K562 (cell line): ENCODE data around the gene MICAL2. TPM values are rescaled to one million over a fixed set of nuclear protein-coding genes. Genes with fewer than 3 reads are reported as not detected.

ENCODE experiments used
- CTCFL ChIP-seq: IDR thresholded peaks from 2 replicates; pipeline ENCODE4 v1.6.1; 2011; ENCODE audit warnings: borderline replicate concordance, low read depth, mild to moderate bottlenecking, moderate library complexity, low read length; ENCODE audit not compliant: insufficient read depth, poor library complexity, severe bottlenecking
- E2F4 ChIP-seq: sonication (generic); formaldehyde crosslinking; IDR thresholded peaks from 2 replicates; pipeline ENCODE4 v1.8.0; 2022; ENCODE audit warnings: mild to moderate bottlenecking, low read depth, missing genetic modification reagents
- MAFK ChIP-seq: IDR thresholded peaks from 2 replicates; pipeline ENCODE4 v1.6.1; 2011; ENCODE audit warnings: low read length, improper control_type of control experiment
- MTA3 ChIP-seq: fragments of 450-650 bp; formaldehyde crosslinking; IDR thresholded peaks from 2 replicates; pipeline ENCODE4 v1.6.1; 2017; ENCODE audit warnings: mild to moderate bottlenecking, borderline replicate concordance
- NCOR1 ChIP-seq: fragments of 450-650 bp; IDR thresholded peaks from 2 replicates; pipeline ENCODE4 v1.6.1; 2016; ENCODE audit warnings: mild to moderate bottlenecking, moderate library complexity
- PHF20 ChIP-seq: fragments of 450-650 bp; IDR thresholded peaks from 2 replicates; pipeline ENCODE4 v1.6.1; 2018; ENCODE audit not compliant: partially characterized antibody
- THRB ChIP-seq: fragments of 450-650 bp; formaldehyde crosslinking; conservative IDR thresholded peaks from 2 replicates; pipeline ENCODE4 v1.4.0; 2022; ENCODE audit warnings: mild to moderate bottlenecking, missing genetic modification characterization
- ZBTB33 ChIP-seq: sonication (generic); formaldehyde crosslinking; IDR thresholded peaks from 2 replicates; pipeline ENCODE4 v1.8.1; 2023; ENCODE audit warnings: mild to moderate bottlenecking, missing genetic modification reagents
- ZNF354B ChIP-seq: fragments of 250-450 bp; sonication (Bioruptor Pico); IDR thresholded peaks from 2 replicates; pipeline ENCODE4 v1.4.0; 2020
- polyA plus RNA-seq, 8 experiments: library from polyadenylated mRNA; depleted of rRNA in 4 of 8; stranded (reverse) in 5 of 8; unstranded in 3 of 8; fragments of >200 nt; fragmentation: Nextera tagmentation in 2 of 8; fragmentation: Illumina TruSeq in 1 of 8; extraction: Ambion mirVana in 2 of 8; extraction: Trizol in 1 of 8; gene quantifications; 2 replicates each; pipeline versions ENCODE4 v1.2.1 to v1.2.3, GENCODE V29; 2011 to 2014; ENCODE audit warnings: inconsistent platforms in 1 of 8, missing spikeins in 1 of 8
- total RNA-seq, 7 experiments: library from RNA; depleted of rRNA in 6 of 7; stranded (reverse); fragments of >200 nt in 6 of 7; fragmentation: Illumina TruSeq in 2 of 7; extraction: Trizol in 2 of 7; gene quantifications; 2 replicates each; pipeline versions ENCODE4 v1.2.1 to v1.2.3, GENCODE V29; 2011 to 2021; ENCODE audit warnings: low replicate concordance in 1 of 7

MICAL2 gene
- total and polyA plus RNA-seq, 9 of the 15 experiments (the other 6 are each of a cell fraction or from before 2014, with no cell fraction given) = 4.7 to 64.2 (median 33.6) TPM

- TF ChIP-seq ZBTB33 (no peak), MAFK (no peak), E2F4 (no peak), CTCFL (no peak), PHF20 (peak; percentile 72), ZNF354B (CRISPR knock-in tag) (no peak), THRB (CRISPR knock-in tag) (peak; percentile 71; the same call in 1 of the 2 replicates), NCOR1 (no peak; the same call in 1 of the 2 replicates), MTA3 (no peak)
Measured at GRCh38 chr11:12168114-12168513, 57.7 kb downstream of the MICAL2 start (continued).
